ENCODE results near the gene MRPL27.

- TF ChIP-seq, protein P1, sequence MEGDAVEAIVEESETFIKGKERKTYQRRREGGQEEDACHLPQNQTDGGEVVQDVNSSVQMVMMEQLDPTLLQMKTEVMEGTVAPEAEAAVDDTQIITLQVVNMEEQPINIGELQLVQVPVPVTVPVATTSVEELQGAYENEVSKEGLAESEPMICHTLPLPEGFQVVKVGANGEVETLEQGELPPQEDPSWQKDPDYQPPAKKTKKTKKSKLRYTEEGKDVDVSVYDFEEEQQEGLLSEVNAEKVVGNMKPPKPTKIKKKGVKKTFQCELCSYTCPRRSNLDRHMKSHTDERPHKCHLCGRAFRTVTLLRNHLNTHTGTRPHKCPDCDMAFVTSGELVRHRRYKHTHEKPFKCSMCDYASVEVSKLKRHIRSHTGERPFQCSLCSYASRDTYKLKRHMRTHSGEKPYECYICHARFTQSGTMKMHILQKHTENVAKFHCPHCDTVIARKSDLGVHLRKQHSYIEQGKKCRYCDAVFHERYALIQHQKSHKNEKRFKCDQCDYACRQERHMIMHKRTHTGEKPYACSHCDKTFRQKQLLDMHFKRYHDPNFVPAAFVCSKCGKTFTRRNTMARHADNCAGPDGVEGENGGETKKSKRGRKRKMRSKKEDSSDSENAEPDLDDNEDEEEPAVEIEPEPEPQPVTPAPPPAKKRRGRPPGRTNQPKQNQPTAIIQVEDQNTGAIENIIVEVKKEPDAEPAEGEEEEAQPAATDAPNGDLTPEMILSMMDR (IDR thresholded peaks at IDR 0.05) = no peak
- TF ChIP-seq EZH2 (IDR thresholded peaks at IDR 0.05; ENCODE audit: borderline replicate concordance, insufficient read depth, low read depth, low read length, poor library complexity, severe bottlenecking) = no peak
These were observed 35.0 kb downstream of the MRPL27 start for GRCh38 chr17:50337956-50338355.

Data from B cell (primary cell).